GM12878 (cell line): ENCODE data around the gene OR2L13. TPM values are rescaled to one million over a fixed set of nuclear protein-coding genes. Genes with fewer than 3 reads are reported as not detected.

Experiments used
- ATAC-seq: fragments of 200-7000 bp; cut with Tn5 transposase; 3 replicates; pipeline ENCODE4 v1.9.1; 2020; ENCODE audit warnings: mild to moderate bottlenecking, moderate library complexity
- BruUV-seq: library from RNA; stranded (reverse); fragments of 400-500 nt; replicated peaks from 2 replicates; lab custom pipeline; 2021; lab: Mats Ljungman, UMichigan
- CTCF ChIA-PET: fragments of 300-600 bp; sonication (Branson Sonifier 250); formaldehyde crosslinking; extraction: SDS; loops from one replicate; lab custom pipeline; 2021; ENCODE audit warnings: inconsistent platforms; lab: Yijun Ruan, JAX
- POLR2A ChIA-PET: fragments of 350-600 bp; formaldehyde crosslinking; extraction: SDS; loops from one replicate; lab custom pipeline; 2021; ENCODE audit warnings: inconsistent platforms; lab: Charles Lee
- RAD21 ChIA-PET: fragments of 300-600 bp; sonication (Branson Sonifier 250); formaldehyde crosslinking; loops from one replicate; lab custom pipeline; 2023; ENCODE audit warnings: antibody characterized with exemption; ENCODE audit not compliant: unreplicated experiment; lab: Charles Lee
- SMC1A ChIA-PET: fragments of 300-600 bp; sonication (Branson Sonifier 250); formaldehyde crosslinking; loops from one replicate; lab custom pipeline; 2023; ENCODE audit not compliant: unreplicated experiment, uncharacterized antibody; lab: Charles Lee
- DNase-seq: peaks from one replicate; pipeline ENCODE4 v3.0.0-alpha.2; 2011; ENCODE audit warnings: low read depth, low spot score
- FAIRE-seq: peaks from 3 replicates; lab custom pipeline; 2011; peaks lifted over from hg19 to GRCh38; lab: Jason Lieb, UNC
- H2AFZ ChIP-seq: 2 replicates; pipeline ENCODE4 v1.6.0; 2011; ENCODE audit warnings: low read depth, low read length, control low read depth; ENCODE audit not compliant: control insufficient read depth
- H3K27ac ChIP-seq: 2 replicates; pipeline ENCODE4 v1.5.1; 2011; ENCODE audit warnings: control low read depth; ENCODE audit not compliant: control insufficient read depth, insufficient read depth
- H3K27me3 ChIP-seq, 2 experiments: replicated peaks in 1 of 2; 2 replicates each; pipeline versions ENCODE4 v1.6.0 to v1.6.1; 2011; ENCODE audit warnings: low read length in 1 of 2; ENCODE audit not compliant: control insufficient read depth in 2 of 2, insufficient read depth in 2 of 2
- H3K36me3 ChIP-seq, 2 experiments: 2 replicates each; pipeline ENCODE4 v1.5.1; 2011; ENCODE audit warnings: low read length in 1 of 2; ENCODE audit not compliant: control insufficient read depth in 2 of 2, insufficient read depth in 2 of 2
- H3K4me1 ChIP-seq: 2 replicates; pipeline ENCODE4 v1.6.1; 2011; ENCODE audit warnings: mild to moderate bottlenecking, low read length, moderate library complexity, mixed read lengths; ENCODE audit not compliant: control insufficient read depth, insufficient read depth
- H3K4me2 ChIP-seq: 2 replicates; pipeline ENCODE4 v1.6.0; 2011; ENCODE audit warnings: control low read depth; ENCODE audit not compliant: control insufficient read depth, insufficient read depth
- H3K4me3 ChIP-seq: fragments of 200-600 bp; sonication (generic); 2 replicates; pipeline ENCODE4 v1.5.1; 2016
- H3K79me2 ChIP-seq: 2 replicates; pipeline ENCODE4 v1.6.0; 2011; ENCODE audit warnings: low read length; ENCODE audit not compliant: control insufficient read depth, insufficient read depth
- H3K9ac ChIP-seq: 2 replicates; pipeline ENCODE4 v1.8.0; 2011; ENCODE audit warnings: low read length, control low read depth, mixed read lengths; ENCODE audit not compliant: control insufficient read depth, insufficient read depth
- H3K9me3 ChIP-seq: replicated peaks from 3 replicates; pipeline ENCODE4 v1.5.1; 2011; ENCODE audit warnings: mild to moderate bottlenecking, low read length; ENCODE audit not compliant: control insufficient read depth, insufficient read depth
- H4K20me1 ChIP-seq: 2 replicates; pipeline ENCODE4 v1.6.0; 2011; ENCODE audit not compliant: control insufficient read depth, insufficient read depth
- ETV6 ChIP-seq, 2 experiments: fragments of 450-650 bp in 1 of 2; IDR thresholded peaks in 1 of 2; conservative IDR thresholded peaks in 1 of 2; 2 replicates each; pipeline ENCODE4 v1.6.1; 2014; ENCODE audit warnings: antibody characterized with exemption in 1 of 2, borderline replicate concordance in 1 of 2, low read depth in 1 of 2, mild to moderate bottlenecking in 1 of 2, moderate library complexity in 1 of 2
- HDAC2 ChIP-seq: fragments of 200-600 bp; sonication (generic); IDR thresholded peaks from 2 replicates; pipeline ENCODE4 v1.6.1; 2017
- NR2F1 ChIP-seq: fragments of 450-650 bp; conservative IDR thresholded peaks from 2 replicates; pipeline ENCODE4 v1.6.1; 2017; ENCODE audit warnings: mild to moderate bottlenecking
- POU2F2 ChIP-seq: IDR thresholded peaks from 3 replicates; pipeline ENCODE4 v1.6.1; 2011; ENCODE audit warnings: low read depth, mild to moderate bottlenecking, low read length, borderline replicate concordance
- SMAD1 ChIP-seq: fragments of 450-650 bp; IDR thresholded peaks from 2 replicates; pipeline ENCODE4 v1.6.1; 2018; ENCODE audit warnings: mild to moderate bottlenecking, low read depth; ENCODE audit not compliant: partially characterized antibody
- SRF ChIP-seq, 2 experiments: IDR thresholded peaks; 2 replicates each; pipeline ENCODE4 v1.6.1; 2011; ENCODE audit warnings: low read depth in 2 of 2, low read length in 2 of 2, mild to moderate bottlenecking in 1 of 2, moderate library complexity in 1 of 2
- STAT3 ChIP-seq: IDR thresholded peaks from 2 replicates; pipeline ENCODE4 v1.6.1; 2011; ENCODE audit warnings: low read depth, low read length, improper control_type of control experiment
- TBL1XR1 ChIP-seq: IDR thresholded peaks from 2 replicates; pipeline ENCODE4 v1.6.1; 2012; ENCODE audit warnings: low read depth, low read length, improper control_type of control experiment
- TCF3 ChIP-seq: IDR thresholded peaks from 2 replicates; pipeline ENCODE4 v1.6.1; 2012; ENCODE audit warnings: low read depth, mild to moderate bottlenecking, low read length, borderline replicate concordance; ENCODE audit not compliant: insufficient read depth
- YY1 ChIP-seq: IDR thresholded peaks from 2 replicates; pipeline ENCODE4 v1.6.1; 2011; ENCODE audit warnings: low read depth, mild to moderate bottlenecking, low read length
- WGBS: methylation state at CpG from one replicate; pipeline ENCODE4 v1.1.6; 2016; ENCODE audit warnings: low lambda C conversion rate; ENCODE audit not compliant: insufficient replicate concordance, insufficient coverage; ENCODE audit errors: missing lambda C conversion rate; 5-methylcytosine and 5-hydroxymethylcytosine counted together
- in situ Hi-C: fragments of 300-500 bp; cut with MboI; formaldehyde crosslinking; loops from 9 replicates; pipeline ENCODE4 v1.14.3; 2018; ENCODE audit warnings: mixed read lengths
- intact Hi-C: fragments of 100-400 bp; cut with micrococcal nuclease; formaldehyde crosslinking; loops from one replicate; pipeline ENCODE4 v1.14.2; 2022; ENCODE audit not compliant: unreplicated experiment
- polyA plus RNA-seq, 11 experiments: library from polyadenylated mRNA; depleted of rRNA in 4 of 11; unstranded in 6 of 11; stranded (reverse) in 5 of 11; fragments of >200 nt; fragmentation: Nextera tagmentation in 4 of 11; fragmentation: Illumina TruSeq in 1 of 11; extraction: Ambion mirVana in 4 of 11; extraction: Trizol in 1 of 11; gene quantifications; 1 replicate in 1 of 11; 2 replicates in 10 of 11; pipeline versions ENCODE4 v1.2.1 to v1.2.3, GENCODE V29; 2011 to 2016; ENCODE audit warnings: inconsistent platforms in 2 of 11, missing spikeins in 2 of 11, low read depth in 1 of 11
- total RNA-seq, 4 experiments: library from RNA; depleted of rRNA in 3 of 4; stranded (reverse); fragments of >200 nt in 3 of 4; fragmentation: Illumina TruSeq in 1 of 4; extraction: Trizol in 1 of 4; gene quantifications; 2 replicates each; pipeline versions ENCODE4 v1.2.1 to v1.2.3, GENCODE V29; 2013 to 2021
- TF ChIP-seq, protein P1 (sequence below): fragments of 450-650 bp; IDR thresholded peaks from 2 replicates; pipeline ENCODE4 v1.6.1; 2017; ENCODE audit warnings: mild to moderate bottlenecking
- TF ChIP-seq, protein P2 (sequence below): fragments of 450-650 bp; IDR thresholded peaks from 2 replicates; pipeline ENCODE4 v1.6.1; 2017; ENCODE audit warnings: mild to moderate bottlenecking, moderate library complexity
- TF ChIP-seq, protein P3 (sequence below): fragments of 450-650 bp; IDR thresholded peaks from 2 replicates; pipeline ENCODE4 v1.6.1; 2017; ENCODE audit warnings: low read depth, mild to moderate bottlenecking, moderate library complexity
- TF ChIP-seq, protein P4 (sequence below): IDR thresholded peaks from 2 replicates; pipeline ENCODE4 v1.6.1; 2012; ENCODE audit warnings: low read depth, low read length, improper control_type of control experiment

OR2L13 gene
- total and polyA plus RNA-seq, 10 of the 15 experiments (the other 5 are each of a cell fraction or from before 2014, with no cell fraction given) = not detected

DNA sequence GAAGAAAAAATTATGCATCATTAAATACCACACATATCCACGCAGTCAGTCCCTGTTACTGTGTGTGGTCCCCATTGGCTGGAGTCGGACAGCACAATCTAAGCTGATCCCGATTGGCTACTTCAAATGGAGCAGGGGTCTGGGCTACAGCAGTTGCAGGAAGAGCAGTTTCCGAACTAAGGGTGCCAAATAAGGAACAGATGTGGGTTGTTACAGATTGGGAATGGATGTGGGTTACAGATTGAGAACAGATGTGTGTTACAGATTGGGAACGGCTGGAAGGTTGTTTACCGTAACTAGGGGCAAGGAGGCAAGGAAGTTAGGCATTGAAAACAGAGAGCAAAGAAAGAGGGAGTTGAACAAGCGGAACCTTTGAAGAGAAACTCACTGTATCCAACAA lies 19.9 kb downstream of the OR2L13 start:
- ChIA-PET CTCF (interaction anchor here (1.4 kb wide), 1 partner anchor 15 kb away, joined by 3 read pairs; no protein-coding TSS in a partner anchor), POLR2A (no interaction called here), RAD21 (no interaction called here), SMC1A (no interaction called here)
- DNase-seq = no peak
- no peaks in the 10 kb centered on the region for H3K36me3 ChIP-seq
- no peak overlapping the region for H3K4me2 ChIP-seq
- ATAC-seq = no peak
- H3K27me3 ChIP-seq = no peaks in the 10 kb centered on the region
- no TSS peak for BruUV-seq
- H3K79me2 ChIP-seq = no peaks in the 10 kb centered on the region
- no peak overlapping the region for H3K27ac ChIP-seq
- H2AFZ ChIP-seq = no peak overlapping the region
- H3K4me3 ChIP-seq = no peak overlapping the region
- WGBS = 19% methylated on average over 7 of the region's 7 CpGs
- no peaks in the 10 kb centered on the region for H4K20me1 ChIP-seq
- no peaks in the 10 kb centered on the region for H3K4me1 ChIP-seq
- FAIRE-seq = no peak
- in situ Hi-C loops = no loop called here
- no peak overlapping the region for H3K9ac ChIP-seq
- intact Hi-C loops = no loop called here
- H3K9me3 ChIP-seq = peaks cover 3% of the 10 kb centered on the region; the same call in 2 of the 3 replicates
- TF ChIP-seq, protein P1, sequence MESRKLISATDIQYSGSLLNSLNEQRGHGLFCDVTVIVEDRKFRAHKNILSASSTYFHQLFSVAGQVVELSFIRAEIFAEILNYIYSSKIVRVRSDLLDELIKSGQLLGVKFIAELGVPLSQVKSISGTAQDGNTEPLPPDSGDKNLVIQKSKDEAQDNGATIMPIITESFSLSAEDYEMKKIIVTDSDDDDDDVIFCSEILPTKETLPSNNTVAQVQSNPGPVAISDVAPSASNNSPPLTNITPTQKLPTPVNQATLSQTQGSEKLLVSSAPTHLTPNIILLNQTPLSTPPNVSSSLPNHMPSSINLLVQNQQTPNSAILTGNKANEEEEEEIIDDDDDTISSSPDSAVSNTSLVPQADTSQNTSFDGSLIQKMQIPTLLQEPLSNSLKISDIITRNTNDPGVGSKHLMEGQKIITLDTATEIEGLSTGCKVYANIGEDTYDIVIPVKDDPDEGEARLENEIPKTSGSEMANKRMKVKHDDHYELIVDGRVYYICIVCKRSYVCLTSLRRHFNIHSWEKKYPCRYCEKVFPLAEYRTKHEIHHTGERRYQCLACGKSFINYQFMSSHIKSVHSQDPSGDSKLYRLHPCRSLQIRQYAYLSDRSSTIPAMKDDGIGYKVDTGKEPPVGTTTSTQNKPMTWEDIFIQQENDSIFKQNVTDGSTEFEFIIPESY = no peak
- TF ChIP-seq ETV6 (conservative IDR thresholded peaks at IDR 0.05 in 1 of 2, IDR thresholded peaks at IDR 0.05 in 1 of 2; ENCODE audit: borderline replicate concordance in 1 of 2, low read depth in 1 of 2) (no peak), YY1 (no peak), SRF (IDR thresholded peaks at IDR 0.05; ENCODE audit: low read depth in 2 of 2, low read length in 2 of 2) (no peak), TCF3 (no peak), NR2F1 (no peak), SMAD1 (no peak), STAT3 (no peak), TBL1XR1 (no peak), POU2F2 (no peak), HDAC2 (no peak)
- TF ChIP-seq, protein P2, sequence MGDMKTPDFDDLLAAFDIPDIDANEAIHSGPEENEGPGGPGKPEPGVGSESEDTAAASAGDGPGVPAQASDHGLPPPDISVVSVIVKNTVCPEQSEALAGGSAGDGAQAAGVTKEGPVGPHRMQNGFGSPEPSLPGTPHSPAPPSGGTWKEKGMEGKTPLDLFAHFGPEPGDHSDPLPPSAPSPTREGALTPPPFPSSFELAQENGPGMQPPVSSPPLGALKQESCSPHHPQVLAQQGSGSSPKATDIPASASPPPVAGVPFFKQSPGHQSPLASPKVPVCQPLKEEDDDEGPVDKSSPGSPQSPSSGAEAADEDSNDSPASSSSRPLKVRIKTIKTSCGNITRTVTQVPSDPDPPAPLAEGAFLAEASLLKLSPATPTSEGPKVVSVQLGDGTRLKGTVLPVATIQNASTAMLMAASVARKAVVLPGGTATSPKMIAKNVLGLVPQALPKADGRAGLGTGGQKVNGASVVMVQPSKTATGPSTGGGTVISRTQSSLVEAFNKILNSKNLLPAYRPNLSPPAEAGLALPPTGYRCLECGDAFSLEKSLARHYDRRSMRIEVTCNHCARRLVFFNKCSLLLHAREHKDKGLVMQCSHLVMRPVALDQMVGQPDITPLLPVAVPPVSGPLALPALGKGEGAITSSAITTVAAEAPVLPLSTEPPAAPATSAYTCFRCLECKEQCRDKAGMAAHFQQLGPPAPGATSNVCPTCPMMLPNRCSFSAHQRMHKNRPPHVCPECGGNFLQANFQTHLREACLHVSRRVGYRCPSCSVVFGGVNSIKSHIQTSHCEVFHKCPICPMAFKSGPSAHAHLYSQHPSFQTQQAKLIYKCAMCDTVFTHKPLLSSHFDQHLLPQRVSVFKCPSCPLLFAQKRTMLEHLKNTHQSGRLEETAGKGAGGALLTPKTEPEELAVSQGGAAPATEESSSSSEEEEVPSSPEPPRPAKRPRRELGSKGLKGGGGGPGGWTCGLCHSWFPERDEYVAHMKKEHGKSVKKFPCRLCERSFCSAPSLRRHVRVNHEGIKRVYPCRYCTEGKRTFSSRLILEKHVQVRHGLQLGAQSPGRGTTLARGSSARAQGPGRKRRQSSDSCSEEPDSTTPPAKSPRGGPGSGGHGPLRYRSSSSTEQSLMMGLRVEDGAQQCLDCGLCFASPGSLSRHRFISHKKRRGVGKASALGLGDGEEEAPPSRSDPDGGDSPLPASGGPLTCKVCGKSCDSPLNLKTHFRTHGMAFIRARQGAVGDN = no peak
- TF ChIP-seq, protein P3, sequence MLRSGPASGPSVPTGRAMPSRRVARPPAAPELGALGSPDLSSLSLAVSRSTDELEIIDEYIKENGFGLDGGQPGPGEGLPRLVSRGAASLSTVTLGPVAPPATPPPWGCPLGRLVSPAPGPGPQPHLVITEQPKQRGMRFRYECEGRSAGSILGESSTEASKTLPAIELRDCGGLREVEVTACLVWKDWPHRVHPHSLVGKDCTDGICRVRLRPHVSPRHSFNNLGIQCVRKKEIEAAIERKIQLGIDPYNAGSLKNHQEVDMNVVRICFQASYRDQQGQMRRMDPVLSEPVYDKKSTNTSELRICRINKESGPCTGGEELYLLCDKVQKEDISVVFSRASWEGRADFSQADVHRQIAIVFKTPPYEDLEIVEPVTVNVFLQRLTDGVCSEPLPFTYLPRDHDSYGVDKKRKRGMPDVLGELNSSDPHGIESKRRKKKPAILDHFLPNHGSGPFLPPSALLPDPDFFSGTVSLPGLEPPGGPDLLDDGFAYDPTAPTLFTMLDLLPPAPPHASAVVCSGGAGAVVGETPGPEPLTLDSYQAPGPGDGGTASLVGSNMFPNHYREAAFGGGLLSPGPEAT = no peak
- TF ChIP-seq, protein P4, sequence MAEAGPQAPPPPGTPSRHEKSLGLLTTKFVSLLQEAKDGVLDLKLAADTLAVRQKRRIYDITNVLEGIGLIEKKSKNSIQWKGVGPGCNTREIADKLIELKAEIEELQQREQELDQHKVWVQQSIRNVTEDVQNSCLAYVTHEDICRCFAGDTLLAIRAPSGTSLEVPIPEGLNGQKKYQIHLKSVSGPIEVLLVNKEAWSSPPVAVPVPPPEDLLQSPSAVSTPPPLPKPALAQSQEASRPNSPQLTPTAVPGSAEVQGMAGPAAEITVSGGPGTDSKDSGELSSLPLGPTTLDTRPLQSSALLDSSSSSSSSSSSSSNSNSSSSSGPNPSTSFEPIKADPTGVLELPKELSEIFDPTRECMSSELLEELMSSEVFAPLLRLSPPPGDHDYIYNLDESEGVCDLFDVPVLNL = no peak
